Measurements from ENCODE around the gene CALML6. TPM values are rescaled to one million over a fixed set of nuclear protein-coding genes. Genes with fewer than 3 reads are reported as not detected.

The CALML6 gene
- total and polyA plus RNA-seq, 10 of the 15 experiments (the other 5 are each of a cell fraction or from before 2014, with no cell fraction given), result 0.07 to 1.3 (median 0.21) TPM; not detected in 5

Other genes starting within 250 kb of the CALML6 start
Only the 7 nearest of the 8 such genes appear.
- 19.3 and 29.4 TPM in 2 replicates for gene CDK11A, start 190.9 kb upstream of the CALML6 start, total RNA-seq (2014; rRNA removed)
- 20.1 and 22.0 TPM in 2 replicates for gene CDK11A, start 190.9 kb upstream of the CALML6 start, total RNA-seq (2014; rRNA removed; fragmentation: Illumina TruSeq; extraction: Trizol)
- gene CDK11A, start 190.9 kb upstream of the CALML6 start, total RNA-seq (2021), result 37.0 and 46.0 TPM in 2 replicates
- 3.6 and 7.4 TPM in 2 replicates for gene CDK11A, start 190.9 kb upstream of the CALML6 start, polyA plus RNA-seq (2011; rRNA removed)
- gene CDK11A, start 190.9 kb upstream of the CALML6 start, polyA plus RNA-seq (2014; fragmentation: Illumina TruSeq; extraction: Trizol), result 20.1 and 30.0 TPM in 2 replicates
- 1 to 10 TPM; 5.1 to 9.0 TPM for gene CDK11A, start 190.9 kb upstream of the CALML6 start, polyA plus RNA-seq (2014; fragmentation: Nextera tagmentation; extraction: Ambion mirVana)
- gene CDK11A, start 190.9 kb upstream of the CALML6 start, polyA plus RNA-seq (2014; rRNA removed), result 37.4 and 52.0 TPM in 2 replicates
- gene CDK11A, start 190.9 kb upstream of the CALML6 start, polyA plus RNA-seq (2016; fragmentation: Nextera tagmentation; extraction: Ambion mirVana), result 10 to 100 TPM; 24.0 to 27.8 TPM
- 46.5 and 49.1 TPM in 2 replicates for gene NADK, start 136.8 kb upstream of the CALML6 start, total RNA-seq (2014; rRNA removed)
- 27.0 and 30.2 TPM in 2 replicates for gene NADK, start 136.8 kb upstream of the CALML6 start, total RNA-seq (2014; rRNA removed; fragmentation: Illumina TruSeq; extraction: Trizol)
- gene NADK, start 136.8 kb upstream of the CALML6 start, total RNA-seq (2021), result 78.7 and 93.2 TPM in 2 replicates
- 48.7 and 62.6 TPM in 2 replicates for gene NADK, start 136.8 kb upstream of the CALML6 start, polyA plus RNA-seq (2011; rRNA removed)
- 10.6 and 32.9 TPM in 2 replicates for gene NADK, start 136.8 kb upstream of the CALML6 start, polyA plus RNA-seq (2014; fragmentation: Illumina TruSeq; extraction: Trizol)
- 1 to 10 TPM; 1.1 to 3.6 TPM for gene NADK, start 136.8 kb upstream of the CALML6 start, polyA plus RNA-seq (2014; fragmentation: Nextera tagmentation; extraction: Ambion mirVana)
- 70.8 and 75.2 TPM in 2 replicates for gene NADK, start 136.8 kb upstream of the CALML6 start, polyA plus RNA-seq (2014; rRNA removed)
- gene NADK, start 136.8 kb upstream of the CALML6 start, polyA plus RNA-seq (2016; fragmentation: Nextera tagmentation; extraction: Ambion mirVana), result 10 to 100 TPM; 44.6 to 60.6 TPM
- gene GNB1, start 24.2 kb upstream of the CALML6 start, total RNA-seq (2014; rRNA removed), result 64.8 and 68.2 TPM in 2 replicates
- gene GNB1, start 24.2 kb upstream of the CALML6 start, total RNA-seq (2014; rRNA removed; fragmentation: Illumina TruSeq; extraction: Trizol), result 120 and 126 TPM in 2 replicates
- gene GNB1, start 24.2 kb upstream of the CALML6 start, total RNA-seq (2021), result 324 and 335 TPM in 2 replicates
- gene GNB1, start 24.2 kb upstream of the CALML6 start, polyA plus RNA-seq (2011; rRNA removed), result 223 and 374 TPM in 2 replicates
- gene GNB1, start 24.2 kb upstream of the CALML6 start, polyA plus RNA-seq (2014; fragmentation: Illumina TruSeq; extraction: Trizol), result 203 and 392 TPM in 2 replicates
- gene GNB1, start 24.2 kb upstream of the CALML6 start, polyA plus RNA-seq (2014; fragmentation: Nextera tagmentation; extraction: Ambion mirVana), result 10 to 100 TPM; 41.0 to 53.7 TPM
- gene GNB1, start 24.2 kb upstream of the CALML6 start, polyA plus RNA-seq (2014; rRNA removed), result 199 and 201 TPM in 2 replicates
- gene GNB1, start 24.2 kb upstream of the CALML6 start, polyA plus RNA-seq (2016; fragmentation: Nextera tagmentation; extraction: Ambion mirVana), result 10 to 100 TPM; 23.0 to 49.1 TPM
- 0.17 TPM in 1 of 2 replicates, not detected in the other for gene TMEM52, start 4.0 kb downstream of the CALML6 start, total RNA-seq (2014; rRNA removed)
- gene TMEM52, start 4.0 kb downstream of the CALML6 start, total RNA-seq (2014; rRNA removed; fragmentation: Illumina TruSeq; extraction: Trizol), result not detected in 2 replicates
- not detected in 2 replicates for gene TMEM52, start 4.0 kb downstream of the CALML6 start, total RNA-seq (2021)
- gene TMEM52, start 4.0 kb downstream of the CALML6 start, polyA plus RNA-seq (2011; rRNA removed), result not detected in 2 replicates
- not detected in 2 replicates for gene TMEM52, start 4.0 kb downstream of the CALML6 start, polyA plus RNA-seq (2014; fragmentation: Illumina TruSeq; extraction: Trizol)
- not detected for gene TMEM52, start 4.0 kb downstream of the CALML6 start, polyA plus RNA-seq (2014; fragmentation: Nextera tagmentation; extraction: Ambion mirVana)
- gene TMEM52, start 4.0 kb downstream of the CALML6 start, polyA plus RNA-seq (2014; rRNA removed), result 0.18 TPM in 1 of 2 replicates, not detected in the other
- under 1 TPM; 0.24 to 0.33 TPM for gene TMEM52, start 4.0 kb downstream of the CALML6 start, polyA plus RNA-seq (2016; fragmentation: Nextera tagmentation; extraction: Ambion mirVana)
- gene CFAP74, start 88.5 kb downstream of the CALML6 start, total RNA-seq (2014; rRNA removed), result not detected in 2 replicates
- not detected in 2 replicates for gene CFAP74, start 88.5 kb downstream of the CALML6 start, total RNA-seq (2014; rRNA removed; fragmentation: Illumina TruSeq; extraction: Trizol)
- gene CFAP74, start 88.5 kb downstream of the CALML6 start, total RNA-seq (2021), result not detected in 2 replicates
- not detected in 2 replicates for gene CFAP74, start 88.5 kb downstream of the CALML6 start, polyA plus RNA-seq (2011; rRNA removed)
- gene CFAP74, start 88.5 kb downstream of the CALML6 start, polyA plus RNA-seq (2014; fragmentation: Illumina TruSeq; extraction: Trizol), result 0.01 TPM in 1 of 2 replicates, not detected in the other
- gene CFAP74, start 88.5 kb downstream of the CALML6 start, polyA plus RNA-seq (2014; fragmentation: Nextera tagmentation; extraction: Ambion mirVana), result not detected
- gene CFAP74, start 88.5 kb downstream of the CALML6 start, polyA plus RNA-seq (2014; rRNA removed), result not detected in 2 replicates
- gene CFAP74, start 88.5 kb downstream of the CALML6 start, polyA plus RNA-seq (2016; fragmentation: Nextera tagmentation; extraction: Ambion mirVana), result not detected
- not detected in 2 replicates for gene GABRD, start 104.1 kb downstream of the CALML6 start, total RNA-seq (2014; rRNA removed)
- not detected in 2 replicates for gene GABRD, start 104.1 kb downstream of the CALML6 start, total RNA-seq (2014; rRNA removed; fragmentation: Illumina TruSeq; extraction: Trizol)
- not detected in 2 replicates for gene GABRD, start 104.1 kb downstream of the CALML6 start, total RNA-seq (2021)
- not detected in 2 replicates for gene GABRD, start 104.1 kb downstream of the CALML6 start, polyA plus RNA-seq (2011; rRNA removed)
- gene GABRD, start 104.1 kb downstream of the CALML6 start, polyA plus RNA-seq (2014; fragmentation: Illumina TruSeq; extraction: Trizol), result not detected in 2 replicates
- gene GABRD, start 104.1 kb downstream of the CALML6 start, polyA plus RNA-seq (2014; fragmentation: Nextera tagmentation; extraction: Ambion mirVana), result not detected
- gene GABRD, start 104.1 kb downstream of the CALML6 start, polyA plus RNA-seq (2014; rRNA removed), result not detected in 2 replicates
- gene GABRD, start 104.1 kb downstream of the CALML6 start, polyA plus RNA-seq (2016; fragmentation: Nextera tagmentation; extraction: Ambion mirVana), result not detected
- 0.87 and 1.2 TPM in 2 replicates for gene PRKCZ, start 135.2 kb downstream of the CALML6 start, total RNA-seq (2014; rRNA removed)
- 0.51 and 0.67 TPM in 2 replicates for gene PRKCZ, start 135.2 kb downstream of the CALML6 start, total RNA-seq (2014; rRNA removed; fragmentation: Illumina TruSeq; extraction: Trizol)
- gene PRKCZ, start 135.2 kb downstream of the CALML6 start, total RNA-seq (2021), result 1.0 and 1.9 TPM in 2 replicates
- gene PRKCZ, start 135.2 kb downstream of the CALML6 start, polyA plus RNA-seq (2011; rRNA removed), result 0.05 TPM in 1 of 2 replicates, not detected in the other
- gene PRKCZ, start 135.2 kb downstream of the CALML6 start, polyA plus RNA-seq (2014; fragmentation: Illumina TruSeq; extraction: Trizol), result 0.48 and 0.49 TPM in 2 replicates
- gene PRKCZ, start 135.2 kb downstream of the CALML6 start, polyA plus RNA-seq (2014; fragmentation: Nextera tagmentation; extraction: Ambion mirVana), result under 1 TPM in 1 of 2 experiments, not detected in 1; 0.05 TPM
- 0.41 and 0.71 TPM in 2 replicates for gene PRKCZ, start 135.2 kb downstream of the CALML6 start, polyA plus RNA-seq (2014; rRNA removed)
- gene PRKCZ, start 135.2 kb downstream of the CALML6 start, polyA plus RNA-seq (2016; fragmentation: Nextera tagmentation; extraction: Ambion mirVana), result under 1 TPM; 0.64 to 0.68 TPM

Data from GM12878 (cell line).